DND-41 (cell line): ENCODE measurements around the gene NPTN.
A peak's percentile ranks its signal among the peaks of the same experiment; 100 is the strongest.

Source experiments
- ATAC-seq: fragments of 200-7000 bp; cut with Tn5 transposase; 3 replicates; pipeline ENCODE4 v1.9.1; 2021; ENCODE audit warnings: low read depth; ENCODE audit not compliant: insufficient read depth
- DNase-seq: peaks from one replicate; pipeline ENCODE4 v3.0.0-alpha.2; 2020
- H2AFZ ChIP-seq: 2 replicates; pipeline ENCODE4 v1.6.0; 2012; ENCODE audit warnings: low read depth, low read length
- H3K27ac ChIP-seq: 2 replicates; pipeline ENCODE4 v1.5.1; 2012; ENCODE audit warnings: low read length, inconsistent platforms
- H3K27me3 ChIP-seq: fragments of 200-600 bp; sonication (generic); 2 replicates; pipeline ENCODE4 v1.6.0; 2012; ENCODE audit warnings: low read length, mild to moderate bottlenecking, inconsistent platforms; ENCODE audit not compliant: insufficient read depth, poor library complexity
- H3K36me3 ChIP-seq: 2 replicates; pipeline ENCODE4 v1.5.1; 2012; ENCODE audit warnings: low read length, inconsistent platforms; ENCODE audit not compliant: insufficient read depth
- H3K4me1 ChIP-seq: 2 replicates; pipeline ENCODE4 v1.5.1; 2012; ENCODE audit warnings: mild to moderate bottlenecking, low read length; ENCODE audit not compliant: insufficient read depth
- H3K4me2 ChIP-seq: 2 replicates; pipeline ENCODE4 v1.6.0; 2012; ENCODE audit warnings: mild to moderate bottlenecking, moderate library complexity, low read length, inconsistent platforms; ENCODE audit not compliant: insufficient read depth
- H3K4me3 ChIP-seq, 2 experiments: fragments of 200-600 bp in 1 of 2; shearing (Covaris generic) in 1 of 2; 2 replicates each; pipeline ENCODE4 v1.5.1; 2012 to 2016; ENCODE audit warnings: inconsistent platforms in 2 of 2, low read length in 2 of 2, mild to moderate bottlenecking in 2 of 2, low read depth in 1 of 2, moderate library complexity in 1 of 2
- H3K79me2 ChIP-seq: 2 replicates; pipeline ENCODE4 v1.6.0; 2012; ENCODE audit warnings: low read length, inconsistent platforms; ENCODE audit not compliant: insufficient read depth
- H3K9ac ChIP-seq: 2 replicates; pipeline ENCODE4 v1.6.0; 2012; ENCODE audit warnings: low read depth, mild to moderate bottlenecking, inconsistent platforms, low read length, moderate library complexity
- H3K9me3 ChIP-seq: 2 replicates; pipeline ENCODE4 v1.5.1; 2012; ENCODE audit warnings: low read length, moderate library complexity, mild to moderate bottlenecking, inconsistent platforms; ENCODE audit not compliant: insufficient read depth, severe bottlenecking
- H4K20me1 ChIP-seq: 2 replicates; pipeline ENCODE4 v1.6.0; 2012; ENCODE audit warnings: low read length; ENCODE audit not compliant: insufficient read depth
- EZH2 ChIP-seq: IDR thresholded peaks from 3 replicates; pipeline ENCODE4 v1.6.1; 2012; ENCODE audit warnings: borderline replicate concordance, low read depth, mild to moderate bottlenecking, moderate library complexity, low read length, inconsistent platforms; ENCODE audit not compliant: severe bottlenecking
- TF ChIP-seq, protein P1 (sequence below): IDR thresholded peaks from 2 replicates; pipeline ENCODE4 v1.5.1; 2012; ENCODE audit warnings: borderline replicate concordance, low read length, moderate library complexity, mild to moderate bottlenecking; ENCODE audit not compliant: poor library complexity, severe bottlenecking; ENCODE audit errors: extremely low read depth

The NPTN gene

GRCh38 chr15:73631915-73632669 lies 1.1 kb downstream of the NPTN start:
- peaks cover 31% of the 10 kb centered on the region for H4K20me1 ChIP-seq
- H3K4me2 ChIP-seq: peak overlapping the region; percentile 75
- H3K9ac ChIP-seq: peak overlapping the region; percentile 77
- DNase-seq (peak; percentile 14), ATAC-seq (no peak)
- no peaks in the 10 kb centered on the region for H3K27me3 ChIP-seq
- 0 out of 2 replicates have a peak overlapping the region, but pooled peaks have one; percentile 66 for H2AFZ ChIP-seq
- H3K4me1 ChIP-seq: peaks cover 26% of the 10 kb centered on the region
- H3K4me3 ChIP-seq: peak overlapping the region; percentile 63 to 67; a peak in 3 of 4 replicates
- H3K79me2 ChIP-seq: peaks cover 57% of the 10 kb centered on the region
- H3K27ac ChIP-seq: peak overlapping the region; percentile 57; the same call in 1 of the 2 replicates
- no peaks in the 10 kb centered on the region for H3K9me3 ChIP-seq
- no peaks in the 10 kb centered on the region for H3K36me3 ChIP-seq
- TF ChIP-seq EZH2: no peak
- TF ChIP-seq, protein P1, sequence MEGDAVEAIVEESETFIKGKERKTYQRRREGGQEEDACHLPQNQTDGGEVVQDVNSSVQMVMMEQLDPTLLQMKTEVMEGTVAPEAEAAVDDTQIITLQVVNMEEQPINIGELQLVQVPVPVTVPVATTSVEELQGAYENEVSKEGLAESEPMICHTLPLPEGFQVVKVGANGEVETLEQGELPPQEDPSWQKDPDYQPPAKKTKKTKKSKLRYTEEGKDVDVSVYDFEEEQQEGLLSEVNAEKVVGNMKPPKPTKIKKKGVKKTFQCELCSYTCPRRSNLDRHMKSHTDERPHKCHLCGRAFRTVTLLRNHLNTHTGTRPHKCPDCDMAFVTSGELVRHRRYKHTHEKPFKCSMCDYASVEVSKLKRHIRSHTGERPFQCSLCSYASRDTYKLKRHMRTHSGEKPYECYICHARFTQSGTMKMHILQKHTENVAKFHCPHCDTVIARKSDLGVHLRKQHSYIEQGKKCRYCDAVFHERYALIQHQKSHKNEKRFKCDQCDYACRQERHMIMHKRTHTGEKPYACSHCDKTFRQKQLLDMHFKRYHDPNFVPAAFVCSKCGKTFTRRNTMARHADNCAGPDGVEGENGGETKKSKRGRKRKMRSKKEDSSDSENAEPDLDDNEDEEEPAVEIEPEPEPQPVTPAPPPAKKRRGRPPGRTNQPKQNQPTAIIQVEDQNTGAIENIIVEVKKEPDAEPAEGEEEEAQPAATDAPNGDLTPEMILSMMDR: no peak

DNA sequence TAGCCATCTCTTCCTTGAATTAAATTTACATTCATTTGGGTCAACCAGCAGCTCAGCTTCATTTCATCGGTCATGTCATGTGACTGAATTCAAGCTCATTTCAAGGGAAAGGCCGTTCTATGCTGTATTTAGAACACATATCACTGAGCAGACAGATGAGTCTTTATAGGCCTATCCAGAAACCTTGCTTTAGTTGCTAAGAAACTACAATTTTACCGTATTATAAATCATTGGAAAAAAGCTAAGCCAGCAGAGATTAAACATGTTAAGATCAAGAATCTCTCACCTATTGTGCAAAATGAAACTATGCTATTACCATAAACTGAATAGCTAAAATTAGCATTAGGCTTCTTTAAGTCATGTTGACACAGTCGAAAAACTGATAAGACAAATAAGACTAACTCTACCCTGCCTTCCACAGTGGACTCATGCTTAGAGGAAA lies 2.2 kb downstream of the NPTN start:
- peak overlapping the region; percentile 75; the same call in 1 of the 2 replicates for H3K4me2 ChIP-seq
- TF ChIP-seq EZH2: no peak
- TF ChIP-seq, protein P1: no peak
- peak overlapping the region in 1 of 2 experiments; percentile 8; a peak in 1 of 4 replicates for H3K4me3 ChIP-seq
- peaks cover 26% of the 10 kb centered on the region for H3K4me1 ChIP-seq
- ATAC-seq (no peak), DNase-seq (no peak)
- H3K36me3 ChIP-seq: no peaks in the 10 kb centered on the region
- H3K79me2 ChIP-seq: peaks cover 68% of the 10 kb centered on the region
- H3K27ac ChIP-seq: no peak overlapping the region
- H4K20me1 ChIP-seq: peaks cover 38% of the 10 kb centered on the region
- H3K27me3 ChIP-seq: no peaks in the 10 kb centered on the region
- H2AFZ ChIP-seq: no peak overlapping the region
- H3K9ac ChIP-seq: peak overlapping the region; percentile 77; the same call in 1 of the 2 replicates
- no peaks in the 10 kb centered on the region for H3K9me3 ChIP-seq

DNA sequence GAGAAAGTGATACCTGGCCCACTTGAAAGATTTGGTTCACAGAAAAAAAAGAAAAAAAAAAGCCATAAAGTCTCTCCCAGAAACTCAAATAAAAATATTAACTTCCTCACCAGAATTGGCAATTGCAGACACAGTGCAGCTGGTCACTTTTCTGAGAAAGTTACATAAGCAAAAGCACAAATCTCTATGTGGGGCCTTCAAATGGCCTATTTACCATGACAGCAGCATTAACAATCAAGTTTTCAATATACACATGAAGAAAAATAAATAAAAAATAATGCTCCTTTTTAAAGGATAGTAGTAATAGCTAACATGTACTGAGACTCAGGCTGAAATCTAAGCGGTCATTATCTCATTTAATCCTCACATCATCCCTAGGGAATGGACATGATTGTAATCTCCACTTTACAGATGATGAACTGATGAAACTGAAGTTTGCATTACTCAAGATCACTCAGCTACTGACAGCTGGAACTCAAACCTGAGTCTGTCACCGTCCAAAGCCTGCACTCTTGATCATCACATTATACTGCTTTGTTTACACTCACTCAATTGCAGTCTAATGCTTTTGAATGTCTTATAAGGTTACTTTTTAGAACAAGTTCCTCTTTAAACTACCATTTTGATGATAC lies 3.3 kb downstream of the NPTN start:
- TF ChIP-seq EZH2: no peak
- TF ChIP-seq, protein P1: no peak
- Histone ChIP-seq H3K79me2 (peaks cover 70% of the 10 kb centered on the region), H3K4me1 (peaks cover 26% of the 10 kb centered on the region), H3K4me2 (peak overlapping the region; percentile 75; the same call in 1 of the 2 replicates), H3K27me3 (no peaks in the 10 kb centered on the region), H3K4me3 (no peak overlapping the region), H3K27ac (no peak overlapping the region), H4K20me1 (peaks cover 40% of the 10 kb centered on the region), H3K9me3 (no peaks in the 10 kb centered on the region), H3K36me3 (no peaks in the 10 kb centered on the region), H2AFZ (no peak overlapping the region), H3K9ac (no peak overlapping the region)
- DNase-seq: no peak
- no peak for ATAC-seq
